Activated naive CD4-positive, alpha-beta T cell (primary cell): Measurements from ENCODE around the gene ZNF260.
"Not testable (repeated sequence)": the region's sequence is repeated elsewhere in the genome, so short reads cannot be mapped to it uniquely, and the experiment has no call there.

Source experiments
- DNase-seq, 4 experiments: peaks; one replicate each; lab custom pipeline; 2025; lab: John Stamatoyannopoulos, UW

Gene ZNF260

DNA sequence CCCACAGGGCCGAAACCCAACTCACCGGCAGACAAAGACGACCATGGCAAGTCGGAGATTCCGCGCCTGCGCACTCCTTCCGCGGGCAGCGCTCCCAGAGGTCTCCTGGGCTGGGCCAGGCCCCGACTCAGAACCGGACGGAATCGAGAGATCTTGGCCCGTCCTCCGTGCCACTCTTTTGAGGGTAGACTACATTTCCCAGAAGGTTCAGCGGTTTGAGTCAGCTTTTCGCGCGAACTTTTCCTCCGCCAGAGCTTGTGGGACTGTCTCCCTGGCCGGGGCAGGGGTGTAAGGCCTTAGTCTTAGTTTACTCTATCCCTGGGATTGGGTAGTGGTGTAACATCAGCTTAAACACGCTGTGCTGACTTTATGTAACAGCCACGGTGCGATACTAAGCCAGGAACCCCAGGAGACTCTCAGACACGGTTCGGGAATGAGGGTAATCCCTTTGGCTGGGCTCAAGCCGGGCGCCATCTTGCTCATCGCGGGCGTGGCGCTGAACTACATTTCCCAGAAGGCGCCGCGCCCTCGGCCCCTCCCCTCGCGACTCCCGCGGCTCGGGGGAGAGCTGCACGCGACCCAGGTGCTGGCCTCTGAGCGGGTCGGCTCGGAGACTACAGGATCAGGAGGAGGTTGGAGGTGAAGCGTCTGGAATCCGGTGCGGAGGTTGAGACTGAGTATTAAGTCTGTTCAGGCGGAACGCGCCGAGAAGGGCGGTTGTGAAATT is at the start of gene ZNF260:
Gene ZNF260 (minus strand): TSS at position 78 of the 727 bp plus-strand sequence. CDS start 13,033 bp downstream, outside the sequence.
- peak; percentile 71 to 85 (median 79) for DNase-seq

DNA sequence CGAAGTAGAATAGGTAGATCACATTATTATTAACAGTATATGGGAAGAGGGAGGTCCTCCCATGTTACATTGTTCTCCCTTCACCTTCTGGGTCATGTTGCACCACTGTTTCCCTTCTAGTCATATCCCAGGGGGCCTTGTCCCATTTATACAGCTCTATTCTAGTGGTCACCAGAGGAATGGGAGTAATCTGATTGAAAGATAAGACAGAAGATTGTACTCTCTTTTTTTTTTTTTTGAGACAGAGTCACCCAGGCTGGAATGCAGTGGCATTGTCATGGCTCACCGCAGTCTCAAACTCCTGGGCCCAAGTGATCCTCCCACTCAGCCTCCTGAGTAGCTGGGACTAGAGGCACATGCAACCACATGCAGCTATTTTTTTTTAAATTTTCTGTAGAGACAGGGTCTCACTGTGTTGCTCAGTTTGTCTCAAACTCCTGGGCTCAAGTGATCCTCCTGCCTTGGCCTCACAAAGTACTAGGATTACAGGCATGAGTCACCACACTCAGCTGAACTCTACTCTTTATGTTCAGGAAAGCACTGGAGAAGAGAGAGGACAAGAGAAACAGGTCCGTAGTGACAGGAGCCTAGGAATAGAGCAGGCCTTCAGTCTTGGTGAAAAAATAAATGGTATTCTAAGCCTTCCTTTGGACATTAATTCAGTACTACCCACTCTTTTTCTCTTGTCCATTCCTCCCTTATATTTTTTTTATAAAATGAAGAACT is 49.4 kb upstream of the ZNF260 start:
- no peak for DNase-seq

DNA sequence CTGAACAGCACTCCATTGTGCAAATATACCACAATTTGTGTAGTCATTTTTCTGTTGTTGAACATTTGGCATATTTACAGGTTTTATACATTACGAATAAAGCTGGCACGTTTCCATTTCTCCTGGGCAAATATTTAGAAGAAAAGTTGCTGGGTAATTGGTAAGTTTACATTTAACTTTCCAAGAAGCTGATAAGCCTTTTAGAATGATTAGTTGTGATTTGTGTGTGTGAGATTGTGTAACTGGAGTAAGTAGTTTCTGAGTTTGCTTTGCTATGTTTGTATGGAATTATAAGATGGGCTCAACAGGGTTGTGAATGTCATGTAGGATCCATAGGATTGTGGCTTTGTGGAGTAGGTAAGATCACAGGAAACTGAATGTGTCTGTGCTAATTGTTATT is 46.7 kb upstream of the ZNF260 start:
- no peak for DNase-seq

DNA sequence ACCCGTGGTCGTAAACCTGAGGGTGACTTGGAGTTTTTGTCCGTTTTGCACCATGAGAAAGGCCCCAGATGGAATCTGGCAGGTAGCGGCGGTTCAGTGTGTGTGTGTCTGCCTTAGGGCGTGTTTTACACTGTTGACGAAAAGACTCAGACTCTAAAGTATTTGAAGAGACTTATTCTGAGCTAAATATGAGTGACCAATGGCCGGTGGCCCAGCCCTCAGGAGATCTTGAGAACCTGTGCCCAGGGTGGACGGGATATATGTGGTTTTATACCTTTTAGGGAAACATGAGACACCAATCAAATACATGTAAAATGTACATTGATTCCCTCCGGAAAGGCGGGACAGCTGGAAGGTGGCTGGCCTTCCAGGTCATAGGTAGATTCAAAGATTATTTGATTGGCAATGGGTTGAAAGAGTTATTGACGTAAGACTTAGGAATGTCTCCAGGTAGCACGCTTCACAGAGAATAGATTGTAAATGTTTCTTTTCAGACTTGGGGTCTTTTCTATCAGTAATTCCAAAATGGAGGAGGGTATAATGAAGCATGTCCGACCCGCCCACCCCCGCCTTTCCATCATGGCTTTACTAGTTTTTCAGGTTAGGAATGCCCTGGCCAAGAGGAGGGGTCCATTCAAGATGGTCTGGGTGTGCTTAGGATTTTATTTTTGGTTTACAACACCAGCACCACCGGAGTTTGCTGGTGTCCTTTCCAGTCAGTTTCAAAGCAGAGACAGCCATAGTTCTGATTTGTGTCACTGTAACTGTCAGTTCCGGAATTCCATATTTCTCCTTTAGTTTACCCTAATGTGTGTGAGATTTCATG is 46.0 kb upstream of the ZNF260 start:
- DNase-seq: no peak

DNA sequence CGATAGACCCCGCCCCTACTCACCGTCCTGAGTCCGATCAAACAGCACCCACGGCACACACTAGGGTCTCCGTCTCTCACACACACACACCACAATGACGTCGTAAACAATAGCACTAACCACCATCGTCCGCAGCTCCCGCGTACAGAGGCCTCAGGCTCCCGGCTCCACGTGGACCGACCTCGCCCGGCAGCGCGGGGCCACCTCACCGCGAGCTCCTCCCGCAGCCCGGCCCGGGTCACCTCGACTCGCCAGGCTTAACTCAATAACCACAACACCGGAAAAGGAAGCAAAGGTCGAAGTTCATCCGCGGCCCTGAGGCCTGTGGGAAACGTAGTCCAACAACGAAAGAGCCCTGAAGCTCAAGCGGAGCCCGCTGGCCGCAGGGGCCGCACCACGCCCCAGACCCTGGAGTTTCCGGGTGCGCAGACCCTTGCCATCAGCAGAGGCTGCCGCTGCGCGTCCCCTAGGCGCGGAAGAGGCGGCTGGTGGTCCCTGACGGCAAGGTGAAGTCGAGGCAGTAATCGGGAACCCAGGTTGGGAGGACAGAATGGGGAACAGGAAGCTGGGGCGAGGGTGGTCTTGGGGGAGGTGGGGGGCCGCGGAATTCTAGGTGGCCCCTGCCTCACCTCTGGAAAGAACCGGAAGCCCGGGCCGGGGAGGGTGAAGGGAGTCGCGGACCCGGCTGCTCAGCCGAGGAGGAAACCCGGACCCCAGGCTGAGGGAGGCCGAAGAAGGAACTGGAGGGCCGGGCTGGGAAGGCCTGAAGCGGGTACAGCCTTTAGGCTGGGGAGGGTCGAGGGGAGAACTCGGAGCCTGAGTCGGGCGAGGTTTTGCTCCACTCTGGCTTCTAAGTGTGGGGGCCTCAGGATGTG is 45.2 kb upstream of the ZNF260 start, which contains the start of gene ZNF529:
Gene ZNF529 (minus strand): TSS at position 273 of the 875 bp plus-strand sequence. CDS start 946 bp downstream, outside the sequence.
- peak; percentile 36 to 69 (median 49) for DNase-seq

DNA sequence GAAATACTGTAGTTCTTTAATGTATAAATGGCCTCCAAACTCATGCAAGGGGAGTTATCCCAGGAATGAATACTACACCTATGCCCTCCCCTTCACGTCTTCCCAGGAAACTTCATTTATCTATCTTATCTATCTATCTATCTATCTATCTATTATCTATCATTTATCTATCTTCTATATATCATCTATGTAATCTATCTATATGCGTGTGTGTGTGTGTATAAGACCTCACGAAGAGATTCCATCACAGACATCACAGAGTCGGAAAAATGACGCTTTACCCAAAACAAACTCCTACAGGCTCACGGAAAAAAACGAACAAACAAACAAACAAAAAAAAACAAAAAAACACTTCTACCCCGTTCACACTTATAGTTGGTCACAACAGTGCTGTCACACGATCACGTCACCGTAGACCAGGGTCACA is 44.5 kb upstream of the ZNF260 start:
- no peak for DNase-seq

DNA sequence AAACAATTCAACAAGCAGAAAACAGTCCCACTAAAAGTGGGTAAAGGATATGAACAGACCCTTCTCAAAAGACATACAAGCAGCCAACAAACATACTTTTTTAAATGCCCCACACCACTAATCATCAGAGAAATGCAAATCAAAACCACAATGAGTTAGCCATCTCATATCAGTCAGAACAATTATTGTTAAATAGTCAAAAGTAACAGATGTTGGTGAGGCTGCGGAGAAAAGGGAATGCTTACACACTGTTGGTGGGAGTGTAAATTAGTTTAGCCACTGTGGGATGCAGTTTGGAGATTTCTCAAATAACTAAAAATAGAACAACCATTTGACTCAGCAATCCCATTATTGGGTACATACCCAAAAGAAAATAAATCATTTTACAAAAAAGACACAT is 36.3 kb upstream of the ZNF260 start:
- no peak for DNase-seq

DNA sequence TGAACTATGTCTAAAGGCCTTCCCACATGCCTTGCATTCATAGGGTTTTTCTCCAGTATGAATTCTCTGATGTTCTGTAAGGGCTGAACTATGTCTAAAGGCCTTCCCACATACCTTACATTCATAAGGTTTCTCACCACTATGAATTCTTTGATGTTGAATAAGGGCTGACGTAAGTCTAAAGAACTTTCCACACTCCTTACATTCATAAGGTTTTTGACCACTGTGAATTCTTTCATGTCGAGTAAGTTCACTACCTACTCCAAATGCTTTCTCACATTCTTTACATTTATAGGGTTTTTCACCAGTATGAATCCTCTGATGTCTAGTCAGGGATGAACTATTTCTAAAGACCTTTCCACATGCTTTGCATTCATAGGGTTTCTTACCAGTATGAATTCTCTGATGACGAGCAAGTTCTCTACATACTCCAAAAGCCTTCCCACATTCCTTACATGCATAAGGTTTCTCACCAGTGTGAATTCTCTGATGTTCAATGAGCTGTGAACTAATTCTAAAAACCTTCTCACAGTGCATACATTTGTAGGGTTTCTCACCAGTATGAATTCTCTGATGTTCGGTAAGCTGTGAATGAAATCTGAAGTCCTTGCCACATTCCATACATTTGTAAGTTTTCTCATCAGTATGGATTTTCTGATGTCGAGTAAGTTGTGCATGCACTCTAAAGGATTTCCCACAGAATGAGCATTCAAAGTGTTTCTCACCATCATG is 19.1 kb upstream of the ZNF260 start:
- DNase-seq: no peak

DNA sequence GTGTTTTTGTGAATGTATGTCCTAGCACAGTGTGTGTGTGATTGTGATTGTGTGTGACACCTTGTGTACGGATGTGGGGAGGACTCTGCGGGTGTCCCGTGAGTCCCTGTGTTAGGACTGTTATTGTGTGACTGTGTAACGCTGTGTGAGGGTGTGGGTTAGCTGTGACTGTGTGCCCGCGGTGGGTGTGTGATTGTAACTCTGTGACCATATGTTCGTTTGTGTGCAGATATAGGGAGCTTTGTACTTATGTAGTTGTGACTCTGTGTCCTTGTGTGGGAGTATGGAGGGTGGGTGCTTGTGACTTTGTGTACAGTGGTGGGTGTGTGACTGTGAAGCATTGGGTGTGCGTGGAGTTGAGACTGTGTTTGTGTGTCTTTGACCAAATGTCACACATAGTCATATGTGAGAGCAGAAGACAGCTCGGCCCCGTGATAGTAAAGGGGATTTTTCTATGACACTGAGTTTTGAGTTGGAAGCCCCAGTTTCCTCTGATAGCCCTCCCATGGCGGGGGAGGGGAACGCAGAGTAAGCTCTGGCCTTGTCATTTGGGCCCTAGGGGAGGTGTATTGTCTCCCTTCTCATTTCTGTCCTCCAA is 949 bp upstream of the ZNF260 start:
- no peak for DNase-seq

DNA sequence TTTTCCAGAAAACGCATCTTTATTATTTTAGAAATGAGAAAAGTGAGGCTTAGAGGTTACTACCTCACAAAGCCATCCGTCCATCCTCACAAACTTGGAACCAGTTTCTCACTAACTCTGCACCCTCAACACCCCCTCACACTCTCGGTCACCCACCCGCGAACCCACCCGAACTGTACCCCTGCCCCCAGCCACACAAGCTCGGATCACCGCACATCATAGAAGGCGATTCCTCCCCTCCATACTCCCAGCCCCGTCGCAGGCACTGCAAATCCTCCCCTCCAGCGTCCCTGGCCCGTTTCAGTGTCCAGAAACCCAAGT is 238 bp downstream of the ZNF260 start:
- no peak for DNase-seq

DNA sequence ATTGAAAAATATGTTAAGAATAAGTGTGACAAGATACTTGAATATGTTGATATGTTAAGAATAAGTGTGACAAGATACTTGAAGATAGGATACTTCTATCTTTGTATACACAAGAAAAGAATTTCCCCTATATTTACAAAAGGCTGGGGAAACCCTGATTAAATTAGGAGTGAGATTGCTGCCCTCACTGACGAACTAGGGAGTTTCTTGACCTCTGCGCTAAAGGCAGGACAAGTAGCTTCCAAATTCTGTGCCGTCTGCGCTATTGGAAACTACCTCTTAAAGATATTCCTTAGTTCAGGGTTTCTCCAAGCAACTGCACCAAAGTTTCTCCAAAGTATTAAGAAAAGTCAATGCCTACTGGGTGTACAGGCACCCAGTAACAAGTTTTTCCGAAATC is 730 bp downstream of the ZNF260 start:
- DNase-seq: no peak

DNA sequence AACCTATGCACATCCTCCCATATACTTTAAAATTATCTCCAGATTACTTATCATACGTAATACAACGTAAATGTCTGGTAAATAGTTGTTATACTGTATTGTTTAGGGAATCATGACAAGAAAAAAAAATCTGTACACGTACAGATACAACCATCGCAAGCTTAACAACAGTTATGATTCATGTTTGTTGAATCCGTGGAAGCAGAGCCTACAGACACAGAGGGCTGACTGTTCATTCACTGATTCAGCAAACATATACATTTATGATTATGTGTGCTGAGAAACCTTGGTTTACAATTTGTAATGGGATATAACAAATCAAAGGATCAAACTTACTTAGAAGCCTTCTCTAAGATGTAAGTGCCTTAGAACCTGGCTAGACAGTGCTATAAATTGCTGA is 1.5 kb downstream of the ZNF260 start:
- no peak for DNase-seq

DNA sequence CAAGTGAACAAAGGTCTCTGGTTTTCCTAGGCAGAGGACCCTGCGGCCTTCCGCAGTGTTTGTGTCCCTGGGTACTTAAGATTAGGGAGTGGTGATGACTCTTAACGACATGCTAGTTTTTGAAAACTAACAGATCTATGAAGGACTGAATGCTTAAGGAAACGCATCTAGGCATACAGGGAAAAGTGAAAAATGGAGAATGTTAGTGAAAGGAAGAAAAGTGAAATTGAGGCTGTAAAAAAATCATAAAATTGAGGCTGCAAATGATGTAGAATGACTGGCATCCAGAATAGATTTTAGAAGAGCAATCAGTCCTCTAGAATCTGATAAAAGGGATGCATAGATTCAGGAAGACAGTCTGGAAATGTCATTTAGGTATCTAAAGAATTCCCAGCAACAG is 3.5 kb downstream of the ZNF260 start:
- DNase-seq: no peak

DNA sequence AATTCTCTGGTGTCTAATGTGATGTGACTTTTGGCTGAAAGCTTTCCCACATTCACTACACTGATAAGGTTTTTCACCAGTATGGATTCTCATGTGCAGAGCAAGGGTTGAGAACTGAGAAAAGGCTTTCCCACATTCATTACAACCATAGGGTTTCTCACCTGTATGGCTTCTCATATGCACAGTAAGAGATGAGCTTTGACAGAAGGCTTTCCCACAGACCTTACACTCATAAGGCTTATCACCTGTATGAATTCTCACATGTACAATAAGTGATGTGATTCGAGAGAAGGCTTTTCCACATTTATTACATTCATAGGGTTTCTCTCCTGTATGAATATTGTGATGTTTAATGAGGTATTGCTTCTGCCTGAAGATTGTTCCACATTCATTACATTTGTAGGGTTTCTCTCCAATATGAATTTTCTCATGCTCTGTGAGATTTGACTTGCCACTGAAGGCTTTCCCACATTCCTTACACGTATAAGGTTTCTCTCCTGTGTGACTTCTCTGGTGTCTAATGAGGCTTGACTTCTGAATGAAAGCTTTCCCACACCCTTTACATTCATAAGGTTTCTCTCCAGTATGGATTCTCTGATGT is 14.0 kb downstream of the ZNF260 start:
- no peak for DNase-seq

DNA sequence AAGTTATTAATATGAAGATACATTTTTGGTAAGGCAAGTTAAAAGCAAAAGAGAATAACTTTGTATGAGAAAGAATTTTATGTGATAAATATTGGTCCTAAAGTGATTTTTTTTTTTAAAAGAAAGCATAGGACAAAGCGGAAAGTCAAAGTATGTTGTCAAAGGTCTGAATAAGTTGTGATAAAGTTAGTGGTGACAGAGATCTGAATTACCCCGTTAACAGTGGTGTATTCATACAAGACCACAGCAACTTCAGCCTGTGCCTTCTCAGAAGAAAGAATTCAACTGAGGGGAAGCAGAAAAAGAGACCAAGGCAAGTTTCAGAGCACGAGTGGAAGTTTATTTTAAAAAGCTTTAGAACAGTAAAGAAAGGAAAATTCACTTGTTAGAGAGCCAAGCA is 19.7 kb downstream of the ZNF260 start:
- DNase-seq: no peak

DNA sequence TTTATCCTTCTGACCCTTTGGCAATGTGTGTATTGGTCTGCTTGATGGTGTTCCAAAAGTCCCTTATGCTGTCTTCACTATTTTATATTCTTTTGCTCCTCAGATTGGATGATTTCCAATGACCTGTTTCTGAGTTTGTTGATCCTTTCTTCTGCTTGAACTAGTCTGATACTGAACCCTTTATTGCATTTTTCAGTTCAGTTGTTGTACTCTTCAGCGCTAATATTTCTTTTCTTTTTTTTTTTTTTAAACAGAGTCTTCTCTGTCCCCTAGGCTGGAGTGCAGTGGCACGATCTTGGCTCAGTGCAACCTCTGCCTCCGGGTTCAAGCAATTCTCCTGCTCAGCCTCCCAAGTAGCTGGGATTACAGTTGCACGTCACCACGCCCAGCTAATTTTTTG is 26.1 kb downstream of the ZNF260 start:
- DNase-seq: no peak

DNA sequence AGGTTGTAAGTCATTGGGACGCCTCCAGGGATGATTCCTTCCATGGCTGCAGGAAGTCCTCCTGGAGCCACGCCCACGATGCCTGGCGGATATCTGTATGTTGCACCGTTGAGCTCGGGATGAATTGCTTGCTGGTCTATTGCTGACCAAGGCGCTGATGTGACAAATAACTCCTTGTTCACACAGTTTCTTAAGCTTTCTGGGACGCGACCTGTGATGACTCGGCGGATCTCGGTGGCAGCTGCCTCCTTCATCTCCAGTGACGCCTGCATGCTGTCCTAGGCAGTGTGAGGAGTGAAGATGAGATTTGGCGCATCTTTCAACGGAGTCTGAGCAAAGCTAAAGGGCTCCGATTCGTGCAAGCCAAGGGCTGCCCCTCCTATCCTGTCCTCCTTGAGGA is 31.1 kb downstream of the ZNF260 start:
- no peak for DNase-seq

DNA sequence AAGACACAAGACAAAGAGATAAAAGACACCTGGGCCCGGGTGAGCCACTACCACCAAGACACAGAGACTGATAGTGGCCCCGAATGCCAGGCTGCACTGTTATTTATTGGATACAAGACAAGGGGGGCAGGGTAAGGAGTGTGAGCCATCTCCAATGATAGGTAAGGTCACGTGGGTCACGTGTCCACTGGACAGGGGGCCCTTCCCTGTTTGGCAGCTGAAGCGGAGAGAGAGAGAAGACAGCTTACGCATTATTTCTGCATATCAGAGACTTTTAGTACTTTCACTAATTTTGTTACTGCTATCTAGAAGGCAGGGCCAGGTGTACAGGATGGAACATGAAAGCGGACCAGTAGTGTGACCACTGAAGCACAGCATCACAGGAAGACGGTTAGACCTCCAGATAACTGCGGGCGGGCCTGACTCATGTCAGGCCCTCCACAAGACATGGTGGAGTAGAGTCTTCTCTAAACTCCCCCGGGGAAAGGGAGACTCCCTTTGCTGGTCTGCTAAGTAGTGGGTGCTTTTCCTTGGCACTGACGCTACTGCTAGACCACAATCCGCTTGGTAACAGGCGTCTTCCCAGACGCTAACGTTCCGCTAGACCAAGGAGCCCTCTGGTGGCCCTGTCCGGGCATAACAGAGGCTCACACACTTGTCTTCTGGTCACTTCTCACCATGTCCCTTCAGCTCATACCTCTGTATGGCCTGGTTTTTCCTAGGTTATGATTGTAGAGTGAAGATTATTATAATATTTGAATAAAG is 35.2 kb downstream of the ZNF260 start:
- not testable (repeated sequence) for DNase-seq

DNA sequence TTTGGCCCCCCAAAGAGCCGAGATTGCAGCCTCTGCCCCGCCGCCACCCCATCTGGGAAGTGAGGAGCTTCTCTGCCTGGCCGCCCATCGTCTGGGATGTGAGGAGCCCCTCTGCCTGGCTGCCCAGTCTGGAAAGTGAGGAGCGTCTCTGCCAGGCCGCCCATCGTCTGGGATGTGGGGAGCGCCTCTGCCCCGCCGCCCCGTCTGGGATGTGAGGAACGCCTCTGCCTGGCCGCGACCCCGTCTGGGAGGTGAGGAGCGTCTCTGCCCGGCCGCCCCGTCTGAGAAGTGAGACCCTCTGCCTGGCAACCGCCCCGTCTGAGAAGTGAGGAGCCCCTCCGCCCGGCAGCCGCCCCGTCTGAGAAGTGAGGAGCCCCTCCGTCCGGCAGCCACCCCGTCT is 37.2 kb downstream of the ZNF260 start:
- not testable (repeated sequence) for DNase-seq
